H1 (cell line): ENCODE data around the gene BARX1. TPM values are rescaled to one million over a fixed set of nuclear protein-coding genes. Genes with fewer than 3 reads are reported as not detected.

Experiments
- RNF2 ChIP-seq: fragments of 200-900, 300-1000 bp; sonication (generic); IDR thresholded peaks from 2 replicates; pipeline ENCODE4 v1.7.1; 2016; ENCODE audit warnings: borderline replicate concordance, low read depth, mild to moderate bottlenecking, antibody characterized with exemption, low read length; ENCODE audit not compliant: poor library complexity, severe bottlenecking; ENCODE audit errors: missing control alignments
- SAP30 ChIP-seq: fragments of 300-600 bp; sonication (generic); IDR thresholded peaks from 2 replicates; pipeline ENCODE4 v1.7.1; 2012; ENCODE audit warnings: low read length, moderate library complexity, mild to moderate bottlenecking, inconsistent platforms; ENCODE audit not compliant: insufficient read depth, insufficient replicate concordance
- TCF12 ChIP-seq: IDR thresholded peaks from 2 replicates; pipeline ENCODE4 v1.6.1; 2011; ENCODE audit warnings: low read depth, mild to moderate bottlenecking, low read length
- polyA plus RNA-seq, 7 experiments: library from polyadenylated mRNA; depleted of rRNA in 3 of 7; stranded (reverse) in 5 of 7; unstranded in 2 of 7; fragments of >200 nt in 5 of 7; fragments of 200-250 nt in 2 of 7; gene quantifications; 1 replicate in 5 of 7; 2 replicates in 1 of 7; 4 replicates in 1 of 7; pipeline versions ENCODE4 v1.2.1 to v1.2.3, GENCODE V29; 2011 to 2013; ENCODE audit warnings: missing spikeins in 2 of 7, mixed read lengths in 2 of 7
- total RNA-seq: library from RNA; stranded (reverse); fragmentation: NEBNext Ultra II Directional; extraction: Animal tissue kit (Norgen Biotek cat#: 25700); gene quantifications from 2 replicates; pipeline ENCODE4 v1.2.1, GENCODE V29; 2021
- TF ChIP-seq, protein P1 (sequence below): fragments of 300-600 bp; sonication (generic); IDR thresholded peaks from 2 replicates; pipeline ENCODE4 v1.7.1; 2012; ENCODE audit warnings: low read length, moderate library complexity, mild to moderate bottlenecking, inconsistent platforms; ENCODE audit not compliant: insufficient replicate concordance
- TF ChIP-seq, protein P2 (sequence below): IDR thresholded peaks from 2 replicates; pipeline ENCODE4 v1.6.1; 2011; ENCODE audit warnings: low read depth, mild to moderate bottlenecking, low read length; ENCODE audit not compliant: insufficient read depth
- TF ChIP-seq, protein P3 (sequence below): IDR thresholded peaks from 2 replicates; pipeline ENCODE4 v1.6.1; 2012; ENCODE audit warnings: low read length, inconsistent platforms

The BARX1 gene
- total and polyA plus RNA-seq, 2 of the 8 experiments (the other 6 are each of a cell fraction or from before 2014, with no cell fraction given) = 0.79 to 2.6 TPM

DNA sequence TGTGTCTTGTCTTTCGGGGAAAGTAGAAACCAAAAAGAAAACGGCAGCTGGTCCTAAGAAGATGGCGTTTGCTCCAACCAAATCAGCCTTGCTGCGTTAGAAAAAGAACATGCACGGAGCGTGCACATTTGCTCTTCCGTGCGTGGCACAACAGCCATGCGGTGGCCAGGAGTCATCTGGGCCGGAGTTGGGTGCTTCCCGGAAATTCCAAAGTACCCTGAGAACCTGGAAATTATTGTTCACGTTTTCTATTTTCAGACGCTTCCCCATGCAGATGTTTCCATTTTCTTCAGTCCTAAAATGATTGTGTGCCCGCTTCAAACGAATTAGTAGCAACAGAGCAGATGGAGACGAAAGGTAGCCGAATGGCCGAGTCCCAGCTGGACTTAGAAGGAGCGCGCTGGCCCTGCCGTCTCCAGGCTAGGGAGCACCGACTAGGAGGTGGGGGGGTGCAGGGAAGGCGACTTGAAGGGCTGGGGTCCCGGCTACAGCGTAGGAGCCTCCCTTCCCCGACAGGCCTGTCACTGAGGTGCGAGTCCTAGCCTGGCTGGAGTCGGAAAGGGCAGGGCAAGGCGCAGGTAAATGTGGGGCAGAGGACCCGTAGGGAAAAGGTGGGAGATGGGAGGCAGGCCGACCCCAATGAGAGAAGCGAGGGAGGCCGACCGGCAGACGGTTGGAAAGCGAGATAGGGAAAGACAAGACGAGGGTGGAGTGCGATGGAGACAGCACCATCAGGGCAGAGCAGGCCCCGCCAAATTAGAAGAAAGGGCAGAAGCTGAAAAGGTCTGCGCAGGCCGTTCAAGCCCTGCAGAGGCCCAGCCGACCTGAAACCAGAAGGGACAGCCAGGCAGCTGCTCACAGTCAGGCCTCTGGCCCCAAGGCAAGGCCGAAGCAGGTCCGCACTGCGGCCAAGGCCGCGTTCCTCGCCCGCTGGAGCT lies 1.4 kb downstream of the BARX1 start (continued):
- TF ChIP-seq TCF12 (no peak), RNF2 (peak; percentile 100), SAP30 (no peak)
- TF ChIP-seq, protein P1, sequence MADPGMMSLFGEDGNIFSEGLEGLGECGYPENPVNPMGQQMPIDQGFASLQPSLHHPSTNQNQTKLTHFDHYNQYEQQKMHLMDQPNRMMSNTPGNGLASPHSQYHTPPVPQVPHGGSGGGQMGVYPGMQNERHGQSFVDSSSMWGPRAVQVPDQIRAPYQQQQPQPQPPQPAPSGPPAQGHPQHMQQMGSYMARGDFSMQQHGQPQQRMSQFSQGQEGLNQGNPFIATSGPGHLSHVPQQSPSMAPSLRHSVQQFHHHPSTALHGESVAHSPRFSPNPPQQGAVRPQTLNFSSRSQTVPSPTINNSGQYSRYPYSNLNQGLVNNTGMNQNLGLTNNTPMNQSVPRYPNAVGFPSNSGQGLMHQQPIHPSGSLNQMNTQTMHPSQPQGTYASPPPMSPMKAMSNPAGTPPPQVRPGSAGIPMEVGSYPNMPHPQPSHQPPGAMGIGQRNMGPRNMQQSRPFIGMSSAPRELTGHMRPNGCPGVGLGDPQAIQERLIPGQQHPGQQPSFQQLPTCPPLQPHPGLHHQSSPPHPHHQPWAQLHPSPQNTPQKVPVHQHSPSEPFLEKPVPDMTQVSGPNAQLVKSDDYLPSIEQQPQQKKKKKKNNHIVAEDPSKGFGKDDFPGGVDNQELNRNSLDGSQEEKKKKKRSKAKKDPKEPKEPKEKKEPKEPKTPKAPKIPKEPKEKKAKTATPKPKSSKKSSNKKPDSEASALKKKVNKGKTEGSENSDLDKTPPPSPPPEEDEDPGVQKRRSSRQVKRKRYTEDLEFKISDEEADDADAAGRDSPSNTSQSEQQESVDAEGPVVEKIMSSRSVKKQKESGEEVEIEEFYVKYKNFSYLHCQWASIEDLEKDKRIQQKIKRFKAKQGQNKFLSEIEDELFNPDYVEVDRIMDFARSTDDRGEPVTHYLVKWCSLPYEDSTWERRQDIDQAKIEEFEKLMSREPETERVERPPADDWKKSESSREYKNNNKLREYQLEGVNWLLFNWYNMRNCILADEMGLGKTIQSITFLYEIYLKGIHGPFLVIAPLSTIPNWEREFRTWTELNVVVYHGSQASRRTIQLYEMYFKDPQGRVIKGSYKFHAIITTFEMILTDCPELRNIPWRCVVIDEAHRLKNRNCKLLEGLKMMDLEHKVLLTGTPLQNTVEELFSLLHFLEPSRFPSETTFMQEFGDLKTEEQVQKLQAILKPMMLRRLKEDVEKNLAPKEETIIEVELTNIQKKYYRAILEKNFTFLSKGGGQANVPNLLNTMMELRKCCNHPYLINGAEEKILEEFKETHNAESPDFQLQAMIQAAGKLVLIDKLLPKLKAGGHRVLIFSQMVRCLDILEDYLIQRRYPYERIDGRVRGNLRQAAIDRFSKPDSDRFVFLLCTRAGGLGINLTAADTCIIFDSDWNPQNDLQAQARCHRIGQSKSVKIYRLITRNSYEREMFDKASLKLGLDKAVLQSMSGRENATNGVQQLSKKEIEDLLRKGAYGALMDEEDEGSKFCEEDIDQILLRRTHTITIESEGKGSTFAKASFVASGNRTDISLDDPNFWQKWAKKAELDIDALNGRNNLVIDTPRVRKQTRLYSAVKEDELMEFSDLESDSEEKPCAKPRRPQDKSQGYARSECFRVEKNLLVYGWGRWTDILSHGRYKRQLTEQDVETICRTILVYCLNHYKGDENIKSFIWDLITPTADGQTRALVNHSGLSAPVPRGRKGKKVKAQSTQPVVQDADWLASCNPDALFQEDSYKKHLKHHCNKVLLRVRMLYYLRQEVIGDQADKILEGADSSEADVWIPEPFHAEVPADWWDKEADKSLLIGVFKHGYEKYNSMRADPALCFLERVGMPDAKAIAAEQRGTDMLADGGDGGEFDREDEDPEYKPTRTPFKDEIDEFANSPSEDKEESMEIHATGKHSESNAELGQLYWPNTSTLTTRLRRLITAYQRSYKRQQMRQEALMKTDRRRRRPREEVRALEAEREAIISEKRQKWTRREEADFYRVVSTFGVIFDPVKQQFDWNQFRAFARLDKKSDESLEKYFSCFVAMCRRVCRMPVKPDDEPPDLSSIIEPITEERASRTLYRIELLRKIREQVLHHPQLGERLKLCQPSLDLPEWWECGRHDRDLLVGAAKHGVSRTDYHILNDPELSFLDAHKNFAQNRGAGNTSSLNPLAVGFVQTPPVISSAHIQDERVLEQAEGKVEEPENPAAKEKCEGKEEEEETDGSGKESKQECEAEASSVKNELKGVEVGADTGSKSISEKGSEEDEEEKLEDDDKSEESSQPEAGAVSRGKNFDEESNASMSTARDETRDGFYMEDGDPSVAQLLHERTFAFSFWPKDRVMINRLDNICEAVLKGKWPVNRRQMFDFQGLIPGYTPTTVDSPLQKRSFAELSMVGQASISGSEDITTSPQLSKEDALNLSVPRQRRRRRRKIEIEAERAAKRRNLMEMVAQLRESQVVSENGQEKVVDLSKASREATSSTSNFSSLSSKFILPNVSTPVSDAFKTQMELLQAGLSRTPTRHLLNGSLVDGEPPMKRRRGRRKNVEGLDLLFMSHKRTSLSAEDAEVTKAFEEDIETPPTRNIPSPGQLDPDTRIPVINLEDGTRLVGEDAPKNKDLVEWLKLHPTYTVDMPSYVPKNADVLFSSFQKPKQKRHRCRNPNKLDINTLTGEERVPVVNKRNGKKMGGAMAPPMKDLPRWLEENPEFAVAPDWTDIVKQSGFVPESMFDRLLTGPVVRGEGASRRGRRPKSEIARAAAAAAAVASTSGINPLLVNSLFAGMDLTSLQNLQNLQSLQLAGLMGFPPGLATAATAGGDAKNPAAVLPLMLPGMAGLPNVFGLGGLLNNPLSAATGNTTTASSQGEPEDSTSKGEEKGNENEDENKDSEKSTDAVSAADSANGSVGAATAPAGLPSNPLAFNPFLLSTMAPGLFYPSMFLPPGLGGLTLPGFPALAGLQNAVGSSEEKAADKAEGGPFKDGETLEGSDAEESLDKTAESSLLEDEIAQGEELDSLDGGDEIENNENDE = no peak
- TF ChIP-seq, protein P2, sequence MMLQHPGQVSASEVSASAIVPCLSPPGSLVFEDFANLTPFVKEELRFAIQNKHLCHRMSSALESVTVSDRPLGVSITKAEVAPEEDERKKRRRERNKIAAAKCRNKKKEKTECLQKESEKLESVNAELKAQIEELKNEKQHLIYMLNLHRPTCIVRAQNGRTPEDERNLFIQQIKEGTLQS = no peak
- TF ChIP-seq, protein P3, sequence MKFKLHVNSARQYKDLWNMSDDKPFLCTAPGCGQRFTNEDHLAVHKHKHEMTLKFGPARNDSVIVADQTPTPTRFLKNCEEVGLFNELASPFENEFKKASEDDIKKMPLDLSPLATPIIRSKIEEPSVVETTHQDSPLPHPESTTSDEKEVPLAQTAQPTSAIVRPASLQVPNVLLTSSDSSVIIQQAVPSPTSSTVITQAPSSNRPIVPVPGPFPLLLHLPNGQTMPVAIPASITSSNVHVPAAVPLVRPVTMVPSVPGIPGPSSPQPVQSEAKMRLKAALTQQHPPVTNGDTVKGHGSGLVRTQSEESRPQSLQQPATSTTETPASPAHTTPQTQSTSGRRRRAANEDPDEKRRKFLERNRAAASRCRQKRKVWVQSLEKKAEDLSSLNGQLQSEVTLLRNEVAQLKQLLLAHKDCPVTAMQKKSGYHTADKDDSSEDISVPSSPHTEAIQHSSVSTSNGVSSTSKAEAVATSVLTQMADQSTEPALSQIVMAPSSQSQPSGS = no peak
